GM23338 (cell line): Measurements from ENCODE around the gene NACAD. TPM values are rescaled to one million over a fixed set of nuclear protein-coding genes. Genes with fewer than 3 reads are reported as not detected.

Experiments
- ATAC-seq: fragments of 200-7000 bp; cut with Tn5 transposase; 3 replicates; pipeline ENCODE4 v1.9.1; 2020
- DNase-seq: peaks from one replicate; pipeline ENCODE4 v3.0.0-alpha.2; 2015; ENCODE audit warnings: low spot score
- H2AFZ ChIP-seq: fragments of 200-600 bp; sonication (generic); 2 replicates; pipeline ENCODE4 v1.8.0; 2016; ENCODE audit warnings: antibody characterized with exemption, mild to moderate bottlenecking, moderate library complexity
- H3F3A ChIP-seq: fragments of 200-600 bp; sonication (generic); replicated peaks from 2 replicates; pipeline ENCODE4 v1.8.0; 2017; ENCODE audit warnings: antibody characterized with exemption, mixed run types, low read depth
- H3K27ac ChIP-seq: fragments of 200-600 bp; sonication (generic); 2 replicates; pipeline ENCODE4 v1.6.1; 2016; ENCODE audit warnings: low read depth
- H3K27me3 ChIP-seq: fragments of 200-600 bp; sonication (generic); 2 replicates; pipeline ENCODE4 v1.8.0; 2016; ENCODE audit warnings: mild to moderate bottlenecking, mixed run types, moderate library complexity; ENCODE audit not compliant: insufficient read depth
- H3K36me3 ChIP-seq: fragments of 200-600 bp; sonication (generic); 2 replicates; pipeline ENCODE4 v1.8.0; 2016; ENCODE audit warnings: mild to moderate bottlenecking; ENCODE audit not compliant: insufficient read depth
- H3K4me1 ChIP-seq: fragments of 200-600 bp; sonication (generic); 2 replicates; pipeline ENCODE4 v1.8.0; 2016; ENCODE audit warnings: mild to moderate bottlenecking, moderate library complexity; ENCODE audit not compliant: insufficient read depth
- H3K4me2 ChIP-seq: fragments of 200-600 bp; sonication (generic); 2 replicates; pipeline ENCODE4 v1.7.1; 2017; ENCODE audit warnings: mixed run types
- H3K4me3 ChIP-seq: fragments of 200-600 bp; sonication (generic); 2 replicates; pipeline ENCODE4 v1.6.1; 2016; ENCODE audit warnings: mixed run types
- H3K79me2 ChIP-seq: fragments of 200-600 bp; sonication (generic); replicated peaks from 2 replicates; pipeline ENCODE4 v1.8.0; 2017; ENCODE audit warnings: mild to moderate bottlenecking; ENCODE audit not compliant: insufficient read depth
- H3K9me2 ChIP-seq: fragments of 200-600 bp; sonication (generic); 2 replicates; pipeline ENCODE4 v1.8.0; 2017; ENCODE audit not compliant: insufficient read depth
- H4K20me1 ChIP-seq: fragments of 200-600 bp; sonication (generic); replicated peaks from 2 replicates; pipeline ENCODE4 v1.8.0; 2017; ENCODE audit warnings: mild to moderate bottlenecking; ENCODE audit not compliant: insufficient read depth
- H3K27ac Mint-ChIP-seq: 2 replicates; pipeline ENCODE4 v1.8.0; 2020; ENCODE audit warnings: inconsistent platforms, mild to moderate bottlenecking, moderate library complexity, mixed read lengths
- H3K27me3 Mint-ChIP-seq: 3 replicates; pipeline ENCODE4 v1.8.0; 2022; ENCODE audit warnings: low read depth, mild to moderate bottlenecking, moderate library complexity, mixed read lengths, inconsistent platforms; ENCODE audit not compliant: insufficient read depth, poor library complexity
- H3K36me3 Mint-ChIP-seq: 3 replicates; pipeline ENCODE4 v1.8.0; 2021; ENCODE audit warnings: low read depth, mild to moderate bottlenecking, inconsistent platforms, moderate library complexity, mixed read lengths
- H3K4me1 Mint-ChIP-seq: 3 replicates; pipeline ENCODE4 v1.8.0; 2020; ENCODE audit warnings: mild to moderate bottlenecking, inconsistent platforms, mixed read lengths
- H3K4me3 Mint-ChIP-seq: 3 replicates; pipeline ENCODE4 v1.8.0; 2021; ENCODE audit warnings: moderate library complexity, mild to moderate bottlenecking, inconsistent platforms, mixed read lengths
- H3K9me3 Mint-ChIP-seq: 3 replicates; pipeline ENCODE4 v1.8.0; 2020; ENCODE audit warnings: moderate library complexity, mild to moderate bottlenecking, inconsistent platforms, mixed read lengths
- CREB1 ChIP-seq: fragments of 250-450 bp; sonication (Bioruptor Pico); IDR thresholded peaks from 2 replicates; pipeline ENCODE4 v1.5.0; 2020; ENCODE audit warnings: low read depth, mild to moderate bottlenecking, moderate library complexity
- EZH2 ChIP-seq: fragments of 200-600 bp; sonication (generic); IDR thresholded peaks from one replicate; pipeline ENCODE4 v1.8.0; 2017; ENCODE audit warnings: antibody characterized with exemption, mild to moderate bottlenecking, low read depth; ENCODE audit not compliant: unreplicated experiment
- EZH2phosphoT487 ChIP-seq: fragments of 200-600 bp; sonication (generic); IDR thresholded peaks from one replicate; pipeline ENCODE4 v1.8.1; 2018; ENCODE audit warnings: antibody characterized with exemption; ENCODE audit not compliant: unreplicated experiment
- JUNB ChIP-seq: IDR thresholded peaks from one replicate; pipeline ENCODE4 v1.6.1; 2016; ENCODE audit warnings: antibody characterized with exemption; ENCODE audit not compliant: unreplicated experiment
- NANOG ChIP-seq: IDR thresholded peaks from 2 replicates; pipeline ENCODE4 v1.6.1; 2016; ENCODE audit warnings: antibody characterized with exemption, borderline replicate concordance
- ZNF114 ChIP-seq: fragments of 250-450 bp; sonication (Bioruptor Pico); IDR thresholded peaks from 2 replicates; pipeline ENCODE4 v1.5.0; 2020; ENCODE audit warnings: mild to moderate bottlenecking, moderate library complexity
- ZNF331 ChIP-seq: fragments of 250-450 bp; sonication (Bioruptor Pico); IDR thresholded peaks from 2 replicates; pipeline ENCODE4 v1.5.0; 2020; ENCODE audit warnings: low read depth, mild to moderate bottlenecking, moderate library complexity
- polyA plus RNA-seq: library from polyadenylated mRNA; unstranded; fragments of >200 nt; fragmentation: Nextera tagmentation; extraction: Ambion mirVana; gene quantifications from 2 replicates; pipeline ENCODE4 v1.2.1, GENCODE V29; 2016
- total RNA-seq: library from RNA; depleted of rRNA; stranded (reverse); fragments of >200 nt; shearing (Covaris generic); gene quantifications from 2 replicates; pipeline ENCODE4 v1.2.3, GENCODE V29; 2014
- TF ChIP-seq, protein P1 (sequence below): IDR thresholded peaks from 2 replicates; pipeline ENCODE4 v1.6.1; 2016; ENCODE audit warnings: antibody characterized with exemption
- TF ChIP-seq, protein P2 (sequence below): IDR thresholded peaks from one replicate; pipeline ENCODE4 v1.6.1; 2018; ENCODE audit warnings: antibody characterized with exemption; ENCODE audit not compliant: unreplicated experiment

NACAD gene
- total and polyA plus RNA-seq, 2 experiments from 2014 or later = 6.1 to 11.2 TPM

DNA sequence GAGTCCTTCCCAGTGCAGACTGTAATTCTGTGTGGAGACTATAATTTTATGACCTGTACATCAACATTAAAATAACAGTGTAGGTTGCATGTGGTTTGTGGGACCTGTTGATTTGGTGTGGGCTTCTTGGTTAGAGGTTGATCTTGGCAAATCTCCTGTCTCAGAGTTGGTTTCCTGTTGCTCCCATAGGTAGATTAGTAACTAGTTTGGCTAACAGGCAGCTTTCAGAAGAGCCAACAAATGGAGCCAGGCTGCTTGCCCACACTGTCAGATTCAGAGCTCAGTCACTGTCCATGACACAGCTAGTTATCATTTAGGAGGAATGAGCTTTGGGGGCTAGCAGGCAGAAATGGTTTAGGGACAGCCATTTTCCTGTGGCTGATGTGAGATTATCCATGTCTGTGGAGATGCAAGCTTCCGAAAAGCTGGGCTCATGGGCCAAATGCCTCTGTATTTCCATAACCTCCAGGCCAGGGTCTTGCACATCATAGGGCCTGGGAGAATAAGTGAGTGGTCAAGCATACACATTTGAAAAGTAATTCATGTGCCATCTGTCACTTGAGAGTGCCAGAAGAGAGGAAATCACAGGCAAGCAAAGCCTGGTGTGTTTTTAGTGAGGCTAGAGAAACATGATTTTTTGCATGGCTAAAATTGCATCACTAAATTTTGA, 55.4 kb downstream of the NACAD start:
- Histone ChIP-seq H3K36me3 (no peaks in the 10 kb centered on the region; the same call in 1 of the 2 replicates), H3K4me3 (no peak overlapping the region), H3K4me1 (peaks cover 7% of the 10 kb centered on the region; the same call in 1 of the 2 replicates), H2AFZ (no peak overlapping the region), H3K27me3 (no peaks in the 10 kb centered on the region), H3K4me2 (no peak overlapping the region), H3K79me2 (peaks cover 71% of the 10 kb centered on the region), H3F3A (no peaks in the 10 kb centered on the region), H3K27ac (0 out of 2 replicates have a peak overlapping the region, but pooled peaks have one; percentile 59), H4K20me1 (peaks cover 4% of the 10 kb centered on the region), H3K9me2 (no peaks in the 10 kb centered on the region)
- Mint-ChIP-seq H3K27ac (peak overlapping the region; percentile 80), H3K27me3 (peaks cover 4% of the 10 kb centered on the region), H3K4me1 (peaks cover 27% of the 10 kb centered on the region), H3K9me3 (no peaks in the 10 kb centered on the region), H3K4me3 (no peak overlapping the region), H3K36me3 (no peaks in the 10 kb centered on the region; the same call in 2 of the 3 replicates)
- no peak for DNase-seq
- TF ChIP-seq JUNB (no peak), NANOG (no peak), ZNF114 (no peak), CREB1 (CRISPR knock-in tag) (no peak), ZNF331 (no peak)
- no peak for ATAC-seq

DNA sequence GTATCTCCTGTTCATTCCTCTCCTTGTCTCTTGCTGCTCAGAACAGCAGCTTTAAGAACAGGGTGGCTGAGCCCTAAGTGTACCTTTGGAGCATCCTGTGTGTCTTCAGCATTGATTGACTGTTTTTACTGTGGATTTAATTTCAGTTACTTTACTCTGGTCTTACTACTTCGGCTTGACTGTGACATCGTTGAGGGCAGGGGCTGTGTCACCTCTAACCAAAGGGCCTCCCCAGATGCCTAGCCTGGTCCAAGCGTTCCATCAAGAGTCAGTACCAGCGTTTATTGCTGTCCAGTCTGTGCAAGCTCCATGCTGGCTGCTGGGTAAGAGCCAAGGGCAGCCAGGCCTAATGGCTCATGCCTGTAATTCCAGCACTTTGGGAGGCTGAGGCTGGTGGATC, 56.3 kb downstream of the NACAD start:
- peaks cover 66% of the 10 kb centered on the region for H3K79me2 ChIP-seq
- H3K4me3 ChIP-seq = no peak overlapping the region
- H3K4me2 ChIP-seq = no peak overlapping the region
- H3K4me1 Mint-ChIP-seq = peaks cover 27% of the 10 kb centered on the region
- H3K27ac Mint-ChIP-seq = peak overlapping the region; percentile 56; the same call in 1 of the 2 replicates
- 0 out of 3 replicates have a peak, but pooled peaks cover 2% of the 10 kb centered on the region for H3K36me3 Mint-ChIP-seq
- no peaks in the 10 kb centered on the region for H3K27me3 ChIP-seq
- no peaks in the 10 kb centered on the region for H3K9me2 ChIP-seq
- ATAC-seq = no peak
- no peaks in the 10 kb centered on the region for H3F3A ChIP-seq
- H3K27ac ChIP-seq = no peak overlapping the region
- H3K36me3 ChIP-seq = no peaks in the 10 kb centered on the region; the same call in 1 of the 2 replicates
- DNase-seq = no peak
- H2AFZ ChIP-seq = no peak overlapping the region
- no peaks in the 10 kb centered on the region for H3K9me3 Mint-ChIP-seq
- no peak overlapping the region for H3K4me3 Mint-ChIP-seq
- H3K27me3 Mint-ChIP-seq = peaks cover 1% of the 10 kb centered on the region
- TF ChIP-seq EZH2phosphoT487 (no peak), CREB1 (CRISPR knock-in tag) (no peak)
- TF ChIP-seq, protein P1, sequence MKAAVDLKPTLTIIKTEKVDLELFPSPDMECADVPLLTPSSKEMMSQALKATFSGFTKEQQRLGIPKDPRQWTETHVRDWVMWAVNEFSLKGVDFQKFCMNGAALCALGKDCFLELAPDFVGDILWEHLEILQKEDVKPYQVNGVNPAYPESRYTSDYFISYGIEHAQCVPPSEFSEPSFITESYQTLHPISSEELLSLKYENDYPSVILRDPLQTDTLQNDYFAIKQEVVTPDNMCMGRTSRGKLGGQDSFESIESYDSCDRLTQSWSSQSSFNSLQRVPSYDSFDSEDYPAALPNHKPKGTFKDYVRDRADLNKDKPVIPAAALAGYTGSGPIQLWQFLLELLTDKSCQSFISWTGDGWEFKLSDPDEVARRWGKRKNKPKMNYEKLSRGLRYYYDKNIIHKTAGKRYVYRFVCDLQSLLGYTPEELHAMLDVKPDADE = no peak
- H3K4me1 ChIP-seq = peaks cover 7% of the 10 kb centered on the region; the same call in 1 of the 2 replicates
- peaks cover 6% of the 10 kb centered on the region for H4K20me1 ChIP-seq

DNA sequence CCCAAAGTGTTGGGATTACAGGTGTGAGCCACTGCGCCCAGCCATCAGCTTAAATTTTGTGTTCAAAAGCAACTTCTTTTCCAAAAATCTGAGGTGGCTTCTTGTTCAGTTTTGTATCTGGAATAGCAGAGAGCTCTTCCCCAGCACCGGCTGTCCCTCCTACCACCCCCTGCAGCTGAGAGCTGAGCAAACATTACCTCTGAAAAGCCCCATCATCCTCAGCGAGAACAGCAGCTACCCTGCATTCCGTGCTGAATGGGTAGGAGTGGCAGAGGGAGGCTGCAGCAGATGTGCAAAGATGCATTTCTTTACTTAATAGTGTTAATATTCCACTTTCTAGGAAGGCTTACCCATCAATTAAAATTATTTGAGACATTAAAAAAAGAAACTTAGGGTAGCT, 56.9 kb downstream of the NACAD start:
- Histone ChIP-seq H4K20me1 (peaks cover 5% of the 10 kb centered on the region; the same call in 1 of the 2 replicates), H3K4me2 (no peak overlapping the region), H3K4me3 (no peak overlapping the region), H3K36me3 (no peaks in the 10 kb centered on the region; the same call in 1 of the 2 replicates), H3K27me3 (no peaks in the 10 kb centered on the region), H3F3A (no peaks in the 10 kb centered on the region), H3K27ac (no peak overlapping the region), H3K79me2 (peaks cover 62% of the 10 kb centered on the region), H3K4me1 (peaks cover 7% of the 10 kb centered on the region; the same call in 1 of the 2 replicates), H3K9me2 (no peaks in the 10 kb centered on the region), H2AFZ (no peak overlapping the region)
- Mint-ChIP-seq H3K27ac (peak overlapping the region; percentile 56; the same call in 1 of the 2 replicates), H3K27me3 (peaks cover 1% of the 10 kb centered on the region), H3K9me3 (no peaks in the 10 kb centered on the region), H3K4me1 (peaks cover 25% of the 10 kb centered on the region), H3K36me3 (0 out of 3 replicates have a peak, but pooled peaks cover 2% of the 10 kb centered on the region), H3K4me3 (no peak overlapping the region)
- ATAC-seq (peak; percentile 63), DNase-seq (no peak)
- TF ChIP-seq CREB1 (CRISPR knock-in tag) = no peak
- TF ChIP-seq EZH2 = no peak
- TF ChIP-seq, protein P1 = no peak
- TF ChIP-seq, protein P2, sequence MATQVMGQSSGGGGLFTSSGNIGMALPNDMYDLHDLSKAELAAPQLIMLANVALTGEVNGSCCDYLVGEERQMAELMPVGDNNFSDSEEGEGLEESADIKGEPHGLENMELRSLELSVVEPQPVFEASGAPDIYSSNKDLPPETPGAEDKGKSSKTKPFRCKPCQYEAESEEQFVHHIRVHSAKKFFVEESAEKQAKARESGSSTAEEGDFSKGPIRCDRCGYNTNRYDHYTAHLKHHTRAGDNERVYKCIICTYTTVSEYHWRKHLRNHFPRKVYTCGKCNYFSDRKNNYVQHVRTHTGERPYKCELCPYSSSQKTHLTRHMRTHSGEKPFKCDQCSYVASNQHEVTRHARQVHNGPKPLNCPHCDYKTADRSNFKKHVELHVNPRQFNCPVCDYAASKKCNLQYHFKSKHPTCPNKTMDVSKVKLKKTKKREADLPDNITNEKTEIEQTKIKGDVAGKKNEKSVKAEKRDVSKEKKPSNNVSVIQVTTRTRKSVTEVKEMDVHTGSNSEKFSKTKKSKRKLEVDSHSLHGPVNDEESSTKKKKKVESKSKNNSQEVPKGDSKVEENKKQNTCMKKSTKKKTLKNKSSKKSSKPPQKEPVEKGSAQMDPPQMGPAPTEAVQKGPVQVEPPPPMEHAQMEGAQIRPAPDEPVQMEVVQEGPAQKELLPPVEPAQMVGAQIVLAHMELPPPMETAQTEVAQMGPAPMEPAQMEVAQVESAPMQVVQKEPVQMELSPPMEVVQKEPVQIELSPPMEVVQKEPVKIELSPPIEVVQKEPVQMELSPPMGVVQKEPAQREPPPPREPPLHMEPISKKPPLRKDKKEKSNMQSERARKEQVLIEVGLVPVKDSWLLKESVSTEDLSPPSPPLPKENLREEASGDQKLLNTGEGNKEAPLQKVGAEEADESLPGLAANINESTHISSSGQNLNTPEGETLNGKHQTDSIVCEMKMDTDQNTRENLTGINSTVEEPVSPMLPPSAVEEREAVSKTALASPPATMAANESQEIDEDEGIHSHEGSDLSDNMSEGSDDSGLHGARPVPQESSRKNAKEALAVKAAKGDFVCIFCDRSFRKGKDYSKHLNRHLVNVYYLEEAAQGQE = no peak
- TF ChIP-seq EZH2phosphoT487 = no peak
- TF ChIP-seq NANOG = no peak
- TF ChIP-seq ZNF331 = no peak
